HFF-Myc (cell line): ENCODE measurements around the gene KREMEN1.

Experiments used
- DNase-seq: peaks from one replicate; pipeline ENCODE4 v3.0.0-alpha.2; 2011; ENCODE audit warnings: low read depth; ENCODE audit errors: extremely low read depth
- H3K4me3 ChIP-seq: replicated peaks from 2 replicates; pipeline ENCODE4 v1.5.1; 2011; ENCODE audit warnings: low read depth, mild to moderate bottlenecking, control low read depth, low read length
- CTCF ChIP-seq: IDR thresholded peaks from 2 replicates; pipeline ENCODE4 v1.5.1; 2012; ENCODE audit warnings: mild to moderate bottlenecking, low read depth, low read length, control low read depth; ENCODE audit errors: missing control alignments

Gene KREMEN1

GRCh38 chr22:29187831-29188230, 115.0 kb downstream of the KREMEN1 start:
- no peak for DNase-seq
- no peak for TF ChIP-seq CTCF
- no peak overlapping the region for H3K4me3 ChIP-seq

- TF ChIP-seq CTCF: no peak
- no peak overlapping the region for H3K4me3 ChIP-seq
- no peak for DNase-seq
Measured at GRCh38 chr22:29190051-29190450, 117.2 kb downstream of the KREMEN1 start.

- DNase-seq: no peak
- no peak for TF ChIP-seq CTCF
- H3K4me3 ChIP-seq: no peak overlapping the region
Measured at GRCh38 chr22:29190918-29191317, 118.1 kb downstream of the KREMEN1 start.

- DNase-seq: no peak
- H3K4me3 ChIP-seq: no peak overlapping the region
- no peak for TF ChIP-seq CTCF
Measured at GRCh38 chr22:29193021-29193420, 120.2 kb downstream of the KREMEN1 start.

GRCh38 chr22:29194184-29194583, 121.3 kb downstream of the KREMEN1 start:
- TF ChIP-seq CTCF: peak; percentile 6
- no peak overlapping the region for H3K4me3 ChIP-seq

GRCh38 chr22:29195118-29195963, 122.5 kb downstream of the KREMEN1 start:
- no peak for TF ChIP-seq CTCF
- no peak overlapping the region for H3K4me3 ChIP-seq
- no peak for DNase-seq

More at GRCh38 chr22:29194184-29194583, 121.3 kb downstream of the KREMEN1 start:
- no peak for DNase-seq
